B cell (primary cell): ENCODE measurements around the gene BCL2L11. TPM values are rescaled to one million over a fixed set of nuclear protein-coding genes. Genes with fewer than 3 reads are reported as not detected.

Source experiments
- ATAC-seq: fragments of 200-7000 bp; cut with Tn5 transposase; one replicate; pipeline ENCODE4 v1.10.0; 2021; ENCODE audit warnings: low read depth, mild to moderate bottlenecking, moderate number of reproducible peaks, moderate library complexity
- CTCF ChIA-PET: fragments of 350-600 bp; sonication (Branson Sonifier 250); formaldehyde crosslinking; loops from one replicate; lab custom pipeline; 2021; ENCODE audit warnings: antibody characterized with exemption, inconsistent platforms; lab: Charles Lee
- POLR2A ChIA-PET: fragments of 350-600 bp; sonication (Branson Sonifier 250); formaldehyde crosslinking; loops from one replicate; lab custom pipeline; 2021; ENCODE audit warnings: antibody characterized with exemption; lab: Charles Lee
- DNase-seq: peaks from one replicate; pipeline ENCODE4 v3.0.0; 2013
- H2AFZ ChIP-seq: 2 replicates; pipeline ENCODE4 v1.6.1; 2012; ENCODE audit warnings: mild to moderate bottlenecking, low read depth, low read length; ENCODE audit not compliant: insufficient read depth, poor library complexity, severe bottlenecking
- H3K27ac ChIP-seq, 2 donors: 1 replicate in 1 of 2; 2 replicates in 1 of 2; pipeline ENCODE4 v1.5.1; 2012 to 2013; ENCODE audit warnings: low read length in 2 of 2, mild to moderate bottlenecking in 2 of 2, moderate library complexity in 1 of 2
- H3K27me3 ChIP-seq, 4 experiments: fragments of 200-600 bp in 1 of 4; sonication (generic) in 1 of 4; replicated peaks in 1 of 4; 1 replicate in 2 of 4; 2 replicates in 2 of 4; pipeline versions ENCODE4 v1.6.1 to v1.7.0; 2013 to 2016; ENCODE audit warnings: low read length in 3 of 4, mild to moderate bottlenecking in 2 of 4, mixed read lengths in 1 of 4, moderate library complexity in 1 of 4; ENCODE audit not compliant: insufficient read depth in 4 of 4, control insufficient read depth in 3 of 4; ENCODE audit errors: control extremely low read depth in 1 of 4
- H3K36me3 ChIP-seq, 2 experiments: replicated peaks in 1 of 2; 1 replicate in 1 of 2; 2 replicates in 1 of 2; pipeline versions ENCODE4 v1.6.1 to v1.7.1; 2013; ENCODE audit warnings: low read length in 1 of 2; ENCODE audit not compliant: insufficient read depth in 2 of 2, control insufficient read depth in 1 of 2; ENCODE audit errors: control extremely low read depth in 1 of 2, extremely low read depth in 1 of 2
- H3K4me1 ChIP-seq, 2 donors: fragments of 200-600 bp in 1 of 2; sonication (generic) in 1 of 2; 1 replicate in 1 of 2; 2 replicates in 1 of 2; pipeline versions ENCODE4 v1.5.1 to v1.6.1; 2013 to 2017; ENCODE audit warnings: low read length in 2 of 2; ENCODE audit not compliant: control insufficient read depth in 2 of 2, insufficient read depth in 2 of 2
- H3K4me2 ChIP-seq: replicated peaks from 2 replicates; pipeline ENCODE3; 2012; ENCODE audit warnings: mild to moderate bottlenecking, low read depth, low read length; ENCODE audit not compliant: poor library complexity, severe bottlenecking
- H3K4me3 ChIP-seq, 5 experiments: fragments of 200-600 bp in 1 of 5; sonication (generic) in 1 of 5; 1 replicate in 3 of 5; 2 replicates in 2 of 5; pipeline versions ENCODE4 v1.5.1 to v1.7.0; 2011 to 2016; ENCODE audit warnings: low read length in 4 of 5, mild to moderate bottlenecking in 4 of 5, low read depth in 2 of 5, control low read depth in 1 of 5, moderate library complexity in 1 of 5; ENCODE audit not compliant: insufficient read depth in 1 of 5; ENCODE audit errors: control extremely low read depth in 1 of 5, extremely low read depth in 1 of 5
- H3K79me2 ChIP-seq: fragments of 200-600 bp; sonication (generic); one replicate; pipeline ENCODE4 v1.6.0; 2016; ENCODE audit warnings: low read length; ENCODE audit not compliant: control insufficient read depth, insufficient read depth
- H3K9ac ChIP-seq: fragments of 200-600 bp; sonication (generic); 2 replicates; pipeline ENCODE4 v1.6.1; 2017; ENCODE audit warnings: mild to moderate bottlenecking, low read length, moderate library complexity
- H3K9me3 ChIP-seq, 3 donors: one replicate each; pipeline versions ENCODE4 v1.6.1 to v1.7.1; 2013; ENCODE audit warnings: low read length in 2 of 3; ENCODE audit not compliant: control insufficient read depth in 2 of 3, insufficient read depth in 1 of 3; ENCODE audit errors: control extremely low read depth in 1 of 3
- H4K20me1 ChIP-seq: 2 replicates; pipeline ENCODE4 v1.6.0; 2012; ENCODE audit warnings: mild to moderate bottlenecking, low read length; ENCODE audit not compliant: insufficient read depth, control insufficient read depth, poor library complexity, severe bottlenecking
- H3K27ac Mint-ChIP-seq: one replicate; pipeline ENCODE4 v1.8.0; 2021; ENCODE audit warnings: mixed read lengths
- H3K27me3 Mint-ChIP-seq: one replicate; pipeline ENCODE4 v1.8.0; 2021; ENCODE audit warnings: mixed read lengths
- H3K4me1 Mint-ChIP-seq: one replicate; pipeline ENCODE4 v1.8.0; 2021; ENCODE audit warnings: mixed read lengths
- H3K4me3 Mint-ChIP-seq: one replicate; pipeline ENCODE4 v1.8.0; 2021; ENCODE audit warnings: mixed read lengths
- H3K9me3 Mint-ChIP-seq: one replicate; pipeline ENCODE4 v1.8.0; 2022; ENCODE audit warnings: mixed read lengths; ENCODE audit not compliant: insufficient read depth
- CTCF ChIP-seq: fragments of 200-600 bp; IDR thresholded peaks from one replicate; pipeline ENCODE4 v1.8.0; 2022; ENCODE audit warnings: antibody characterized with exemption, mild to moderate bottlenecking
- EZH2 ChIP-seq: IDR thresholded peaks from 2 replicates; pipeline ENCODE4 v1.6.1; 2012; ENCODE audit warnings: borderline replicate concordance, low read depth, mild to moderate bottlenecking, moderate library complexity, low read length; ENCODE audit not compliant: insufficient read depth, poor library complexity, severe bottlenecking
- WGBS: methylation state at CpG from one replicate; pipeline ENCODE4 v1.1.5; 2013; ENCODE audit warnings: missing lambda C conversion rate; ENCODE audit not compliant: insufficient coverage; 5-methylcytosine and 5-hydroxymethylcytosine counted together
- intact Hi-C: fragments of 100-400 bp; cut with micrococcal nuclease; formaldehyde crosslinking; loops from one replicate; pipeline ENCODE4 v1.10.0; 2022
- polyA plus RNA-seq: library from polyadenylated mRNA; depleted of rRNA; stranded (reverse); fragments of >200 nt; gene quantifications from 2 replicates; pipeline ENCODE4 v1.2.3, GENCODE V29; 2012
- total RNA-seq, 2 donors: library from RNA; stranded (reverse); fragments of 120-200 nt in 1 of 2; gene quantifications; 1 replicate in 1 of 2; 2 replicates in 1 of 2; pipeline versions ENCODE4 v1.2.3 to v1.2.4, GENCODE V29; 2013 to 2022

The BCL2L11 gene
- total and polyA plus RNA-seq, 2 donors (not counting 1 experiment from before 2014, with no cell fraction given): 13.8 to 164 TPM

GRCh38 chr2:111190816-111191540 lies 70.3 kb downstream of the BCL2L11 start:
- H3K79me2 ChIP-seq: no peaks in the 10 kb centered on the region
- no peaks in the 10 kb centered on the region for H3K9me3 ChIP-seq
- no peak overlapping the region for H3K27ac ChIP-seq
- WGBS: 94% methylated on average over 5 of the region's 7 CpGs
- TF ChIP-seq EZH2 (no peak), CTCF (no peak)
- peaks cover 4% of the 10 kb centered on the region for H3K27me3 Mint-ChIP-seq
- no peak overlapping the region for H3K27ac Mint-ChIP-seq
- H3K4me2 ChIP-seq: no peak overlapping the region
- H3K9me3 Mint-ChIP-seq: no peaks in the 10 kb centered on the region
- H3K9ac ChIP-seq: no peak overlapping the region
- H3K4me3 Mint-ChIP-seq: no peak overlapping the region
- DNase-seq (no peak), ATAC-seq (no peak)
- peaks cover 0 to 4% of the 10 kb centered on the region in 2 donors for H3K4me1 ChIP-seq
- H3K27me3 ChIP-seq: no peaks in the 10 kb centered on the region
- no peaks in the 10 kb centered on the region for H3K36me3 ChIP-seq
- H2AFZ ChIP-seq: no peak overlapping the region
- ChIA-PET POLR2A (interaction anchor here (1.1 kb wide), 1 partner anchor 10 kb away, joined by 3 read pairs; no protein-coding TSS in a partner anchor), CTCF (interaction anchor here (1.0 kb wide), 1 partner anchor 8 kb away, joined by 3 read pairs; no protein-coding TSS in a partner anchor)
- H3K4me1 Mint-ChIP-seq: peaks cover 15% of the 10 kb centered on the region
- no peak overlapping the region for H3K4me3 ChIP-seq
- intact Hi-C loops: no loop called here
- no peaks in the 10 kb centered on the region for H4K20me1 ChIP-seq

- Mint-ChIP-seq H3K9me3 (no peaks in the 10 kb centered on the region), H3K27me3 (peaks cover 2% of the 10 kb centered on the region), H3K4me3 (no peak overlapping the region), H3K4me1 (peaks cover 18% of the 10 kb centered on the region), H3K27ac (no peak overlapping the region)
- H3K79me2 ChIP-seq: no peaks in the 10 kb centered on the region
- no peak for ATAC-seq
- H4K20me1 ChIP-seq: no peaks in the 10 kb centered on the region
- H3K4me3 ChIP-seq: no peak overlapping the region
- H3K27me3 ChIP-seq: no peaks in the 10 kb centered on the region
- ChIA-PET CTCF (no interaction called here), POLR2A (no interaction called here)
- intact Hi-C loops: no loop called here
- no peak overlapping the region for H2AFZ ChIP-seq
- peaks cover 0 to 4% of the 10 kb centered on the region in 2 donors for H3K4me1 ChIP-seq
- H3K4me2 ChIP-seq: no peak overlapping the region
- WGBS: 100% methylated on average over 1 of the region's 5 CpGs
- no peak overlapping the region for H3K27ac ChIP-seq
- no peak overlapping the region for H3K9ac ChIP-seq
- no peaks in the 10 kb centered on the region for H3K9me3 ChIP-seq
- TF ChIP-seq CTCF: no peak
- TF ChIP-seq EZH2: no peak
- no peaks in the 10 kb centered on the region for H3K36me3 ChIP-seq
- DNase-seq: no peak
These were observed 71.2 kb downstream of the BCL2L11 start for GRCh38 chr2:111191877-111192276.
